NCI-H146 treated with DMSO at 0.1 percent for 48 hours (cell line): Measurements from ENCODE around the gene LYSMD4.

Experiments used
- DNase-seq: peaks from one replicate; lab custom pipeline; 2025; ENCODE audit not compliant: unreplicated experiment; lab: John Stamatoyannopoulos, UW

Gene LYSMD4

DNA sequence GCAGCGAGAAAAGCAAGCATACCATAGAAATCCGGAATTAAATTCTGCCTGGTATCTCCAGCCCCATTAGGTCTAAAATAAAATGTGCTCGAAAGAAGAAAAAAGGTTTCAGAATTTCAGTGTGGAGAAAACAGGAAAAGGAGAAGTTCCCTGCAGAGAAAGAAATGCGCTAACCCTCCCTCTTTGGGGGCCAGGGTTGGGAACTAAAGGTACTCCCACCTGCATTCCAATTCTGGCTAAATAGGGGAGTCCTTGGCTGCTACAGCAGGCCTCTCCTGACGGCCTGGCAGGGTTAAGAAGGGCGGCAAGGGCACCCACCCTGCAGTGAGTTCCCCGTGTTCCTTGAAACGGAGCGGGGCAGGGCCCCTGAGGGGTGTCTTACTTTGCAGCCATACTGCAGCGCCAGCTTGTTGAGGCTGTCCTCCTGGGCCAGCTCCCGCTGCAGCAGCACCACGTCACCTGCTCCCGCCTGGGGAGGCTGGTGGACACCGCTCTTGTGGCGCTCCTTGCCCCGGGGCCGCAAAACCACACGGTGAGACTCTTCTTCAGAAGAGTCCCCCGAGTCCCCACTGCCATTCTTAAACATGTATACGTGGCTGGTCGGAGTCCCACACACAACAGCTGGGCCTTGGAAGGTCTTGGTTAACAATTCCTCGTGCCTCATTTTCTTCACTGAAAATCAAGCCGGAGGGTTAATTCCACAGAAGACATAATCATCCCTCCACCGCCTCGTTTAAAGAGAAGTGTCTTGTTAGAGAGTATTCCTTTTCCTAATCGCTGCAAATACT is 1.7 kb downstream of the LYSMD4 start:
- no peak for DNase-seq

DNA sequence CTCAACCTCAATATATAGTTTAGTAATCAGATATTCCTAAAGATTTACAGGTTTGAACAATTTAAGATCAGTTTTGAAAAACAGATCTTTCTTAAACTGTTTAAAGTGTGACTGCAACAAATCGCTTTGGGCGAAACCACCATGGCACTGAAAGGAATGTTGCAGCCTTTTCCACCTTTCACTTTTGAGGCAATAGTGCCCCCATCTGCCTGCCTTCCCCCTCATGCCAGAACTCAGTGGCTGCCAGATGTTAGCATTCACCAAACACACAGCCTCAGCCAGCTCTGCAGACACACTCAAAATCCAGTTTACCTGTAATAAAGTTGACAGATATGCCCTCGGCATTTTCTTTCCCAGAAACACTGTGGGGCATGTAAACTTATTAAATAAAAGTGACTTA is 3.3 kb downstream of the LYSMD4 start:
- no peak for DNase-seq

DNA sequence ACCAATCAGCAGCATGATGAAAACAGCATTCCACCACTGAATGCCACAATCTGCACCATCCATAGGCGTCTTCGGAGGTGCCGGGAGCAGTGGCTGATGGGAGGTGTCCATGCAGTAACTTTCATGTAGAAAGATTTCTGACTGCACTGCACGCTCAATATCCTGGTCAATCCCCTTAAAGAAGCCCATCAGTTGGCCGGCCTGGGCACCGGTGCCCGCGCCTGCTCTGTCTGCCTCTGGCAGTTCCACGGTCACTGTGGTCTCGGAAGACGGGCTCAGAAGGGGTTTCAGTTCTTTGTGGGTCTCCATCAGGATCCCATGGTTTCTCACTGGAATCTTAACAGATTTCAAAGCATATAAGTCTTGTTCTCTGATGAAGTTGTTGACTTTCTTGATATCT is 3.9 kb downstream of the LYSMD4 start:
- DNase-seq, result no peak

DNA sequence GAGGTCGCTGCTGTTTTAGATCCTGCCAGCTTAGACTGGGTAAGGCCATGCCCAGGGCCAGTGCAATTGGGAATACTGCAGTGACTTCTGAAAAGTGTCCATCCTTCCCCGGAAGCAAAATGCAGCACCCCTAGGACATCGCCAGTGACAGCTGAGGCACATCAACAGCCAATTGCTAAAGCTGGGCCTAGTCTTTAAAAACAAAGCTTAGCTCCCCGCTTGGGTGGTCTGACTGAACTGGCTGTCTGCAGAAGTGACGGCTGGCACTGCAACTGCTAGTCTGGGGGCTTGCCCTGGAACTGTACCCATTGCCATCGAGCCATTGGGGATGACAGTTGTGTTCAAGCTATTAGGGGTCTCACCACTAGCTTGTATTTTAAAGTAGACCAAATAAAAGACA is 4.3 kb downstream of the LYSMD4 start:
- DNase-seq, result no peak

DNA sequence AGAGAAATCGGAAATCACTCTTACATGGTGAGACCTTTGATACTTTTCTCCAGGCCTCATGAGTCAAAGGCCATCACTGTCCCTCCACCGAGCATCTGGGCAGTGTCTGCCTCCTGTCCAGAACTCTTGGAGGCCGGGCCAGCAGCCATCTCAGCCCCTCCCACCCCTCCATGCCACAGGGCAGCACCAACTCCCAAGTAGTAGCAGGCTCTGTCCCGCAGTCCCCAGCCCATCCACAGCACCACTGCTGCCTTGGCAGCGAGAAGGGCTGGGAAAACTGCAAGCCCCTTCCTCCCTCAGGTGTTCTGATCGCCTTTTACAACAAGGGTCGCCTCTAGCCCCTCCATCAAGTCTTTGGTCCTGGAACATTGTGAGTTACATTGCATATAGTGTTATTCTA is 5.5 kb downstream of the LYSMD4 start:
- DNase-seq, result no peak

DNA sequence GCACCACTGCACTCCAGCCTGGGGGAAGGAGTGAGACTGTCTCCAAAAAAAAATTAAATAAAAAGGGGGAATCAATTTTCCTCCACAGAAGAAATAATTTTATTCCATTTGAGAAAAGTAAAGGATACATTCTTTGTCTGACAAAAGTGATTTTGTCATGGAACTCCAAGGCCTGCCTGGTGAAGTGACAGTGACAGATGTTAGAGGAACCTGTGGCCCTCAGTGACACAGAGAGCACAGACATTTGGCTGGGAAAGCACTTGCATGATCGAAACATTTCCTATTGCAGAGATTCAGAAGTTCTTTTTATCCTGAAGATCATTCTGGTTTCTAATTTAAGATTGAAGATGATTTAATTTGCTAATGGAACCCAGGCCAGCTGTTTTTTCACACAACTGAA is 5.9 kb downstream of the LYSMD4 start:
- no peak for DNase-seq

DNA sequence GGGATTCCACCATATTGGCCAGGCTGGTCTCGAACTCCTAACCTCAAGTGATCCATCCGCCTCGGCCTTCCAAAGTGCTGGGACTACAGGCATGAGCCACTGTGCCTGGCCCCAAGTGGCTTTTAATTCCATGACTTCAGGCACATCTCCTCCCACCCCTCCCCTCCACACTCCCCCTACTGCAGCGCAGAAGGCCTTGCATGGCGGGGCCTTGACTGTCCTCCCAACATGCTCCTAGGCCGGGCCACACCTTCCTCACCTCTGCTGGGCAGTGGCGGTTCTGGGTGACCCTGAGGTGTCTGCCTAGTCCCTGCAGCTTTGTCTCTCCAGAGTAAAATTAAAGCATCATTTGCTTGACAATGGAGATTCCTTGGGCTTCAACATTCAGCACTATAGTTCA is 6.9 kb downstream of the LYSMD4 start:
- no peak for DNase-seq

DNA sequence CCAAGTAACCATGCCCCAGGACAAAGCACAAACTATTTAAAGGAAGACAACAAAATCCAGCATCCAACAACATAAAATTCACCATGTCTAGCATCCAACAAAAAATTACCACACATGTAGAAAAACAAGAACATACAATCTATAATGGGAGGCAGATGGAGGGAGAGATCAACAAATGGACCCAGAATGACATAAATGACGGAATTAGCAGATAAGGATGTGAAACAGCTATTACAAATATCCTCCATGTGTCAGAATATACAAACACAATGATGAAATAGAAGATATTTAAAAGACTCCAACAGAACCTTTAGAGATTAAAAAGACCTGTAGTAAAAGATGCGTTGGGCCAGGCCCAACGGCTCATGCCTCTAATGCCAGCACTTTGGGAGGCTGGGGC is 10.8 kb downstream of the LYSMD4 start:
- DNase-seq, result no peak

DNA sequence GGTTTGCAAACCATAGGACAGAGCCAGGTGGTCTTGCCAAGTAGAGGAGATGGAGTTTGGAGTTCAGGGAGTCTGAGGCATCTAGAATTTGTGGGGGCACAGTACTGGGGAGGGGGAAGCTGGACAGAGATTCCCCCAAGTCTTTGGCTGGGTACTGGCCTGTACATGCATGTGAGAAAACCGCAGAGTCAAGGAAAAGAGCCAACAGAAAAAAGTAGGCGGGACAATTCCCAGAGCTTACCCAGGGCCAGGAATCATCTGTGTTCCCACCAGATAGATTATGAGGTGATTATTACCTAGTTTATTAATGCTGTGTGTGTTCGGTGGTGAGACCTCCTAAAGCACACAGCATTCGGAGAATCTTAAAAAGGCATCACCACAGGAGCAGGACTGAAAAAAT is 11.3 kb downstream of the LYSMD4 start:
- no peak for DNase-seq

DNA sequence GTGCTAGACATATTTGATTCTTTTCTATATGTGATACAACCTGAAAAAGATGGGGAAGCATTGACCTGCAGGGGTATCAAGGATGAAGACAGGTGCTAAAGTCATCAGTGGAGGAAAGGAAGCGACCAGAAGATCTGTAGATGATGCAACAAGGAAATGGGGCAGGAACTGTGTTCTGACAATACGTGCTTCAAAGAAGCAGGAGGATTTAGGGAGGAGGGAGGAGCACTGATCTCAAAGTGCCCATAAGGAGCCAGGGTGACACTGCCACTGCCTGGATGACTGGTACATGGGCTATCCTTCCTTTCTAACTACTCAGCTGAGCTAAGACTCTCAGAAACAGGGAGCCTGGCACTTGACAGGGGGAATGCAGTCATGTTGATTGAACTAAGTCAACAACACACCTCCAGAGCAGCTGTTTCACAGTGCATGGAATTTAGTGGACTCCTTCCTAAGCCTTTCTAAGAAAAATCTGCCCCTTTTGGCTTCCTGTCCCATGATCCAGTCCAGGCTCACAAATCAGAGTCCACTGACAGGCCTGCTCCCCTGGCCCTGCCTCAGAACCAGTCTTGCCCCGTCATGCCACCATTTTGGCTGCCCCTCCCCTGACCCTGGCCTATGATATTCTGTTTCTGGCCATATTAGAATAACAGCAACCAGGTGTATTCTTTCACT is 12.0 kb downstream of the LYSMD4 start:
- DNase-seq, result no peak

DNA sequence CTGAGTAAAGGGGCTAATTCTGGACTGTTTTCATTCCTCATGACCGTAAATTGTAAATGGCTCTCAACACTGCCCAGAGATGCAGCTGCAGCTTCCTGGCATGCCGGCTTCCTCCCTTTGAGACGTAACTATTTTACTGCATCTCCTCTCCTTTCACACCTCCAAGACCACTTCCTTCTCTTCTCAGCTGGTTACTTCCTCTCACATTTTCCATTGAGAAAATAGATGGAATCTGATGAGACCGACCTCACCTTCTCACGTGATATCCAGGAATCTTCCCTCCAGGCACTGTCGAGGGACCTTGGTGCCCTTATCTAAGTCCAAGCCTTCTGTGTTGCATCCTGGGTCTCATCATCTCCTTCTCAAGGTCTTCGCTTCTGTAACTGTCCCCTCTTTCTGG is 12.7 kb downstream of the LYSMD4 start:
- DNase-seq, result no peak

DNA sequence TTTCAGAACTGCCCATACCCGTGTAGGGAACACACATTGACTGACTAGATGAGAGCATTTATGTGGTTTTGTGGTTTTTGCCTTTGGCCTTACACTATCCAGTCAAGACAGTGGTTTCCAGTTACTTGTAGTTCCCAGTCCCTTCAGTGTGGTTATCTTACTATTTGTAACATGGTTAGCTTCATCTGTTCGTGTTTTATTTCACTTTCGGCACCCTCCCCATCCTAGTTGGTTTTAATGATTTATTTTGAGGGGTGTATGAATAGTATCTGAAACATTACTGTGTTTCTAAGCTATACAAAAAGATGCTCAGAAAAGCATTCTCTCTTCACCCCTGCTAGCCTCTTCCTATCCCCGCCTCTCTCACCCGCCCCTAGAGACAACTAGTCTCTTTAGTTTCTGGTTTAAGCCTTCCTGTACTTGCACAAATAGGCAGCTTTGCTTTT is 14.1 kb downstream of the LYSMD4 start:
- DNase-seq, result no peak

DNA sequence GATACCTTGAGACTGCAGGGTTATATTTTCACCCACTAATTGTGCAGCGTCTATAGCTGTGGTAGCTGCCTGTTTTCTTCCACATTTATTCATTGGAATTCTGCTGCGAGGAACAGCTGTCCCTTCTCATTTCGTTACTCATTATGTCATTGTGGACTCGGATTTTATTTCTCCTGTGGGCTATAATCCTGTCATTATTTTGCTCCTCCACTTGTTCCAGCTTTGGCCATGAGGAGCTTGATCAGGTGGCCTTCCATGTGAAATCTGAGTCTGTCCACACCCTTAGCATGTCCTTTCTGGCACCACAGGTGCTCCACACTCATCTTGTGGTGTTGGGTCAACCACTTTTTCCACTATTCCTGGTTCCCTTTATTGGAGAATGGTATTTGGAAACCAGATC is 14.8 kb downstream of the LYSMD4 start:
- no peak for DNase-seq

DNA sequence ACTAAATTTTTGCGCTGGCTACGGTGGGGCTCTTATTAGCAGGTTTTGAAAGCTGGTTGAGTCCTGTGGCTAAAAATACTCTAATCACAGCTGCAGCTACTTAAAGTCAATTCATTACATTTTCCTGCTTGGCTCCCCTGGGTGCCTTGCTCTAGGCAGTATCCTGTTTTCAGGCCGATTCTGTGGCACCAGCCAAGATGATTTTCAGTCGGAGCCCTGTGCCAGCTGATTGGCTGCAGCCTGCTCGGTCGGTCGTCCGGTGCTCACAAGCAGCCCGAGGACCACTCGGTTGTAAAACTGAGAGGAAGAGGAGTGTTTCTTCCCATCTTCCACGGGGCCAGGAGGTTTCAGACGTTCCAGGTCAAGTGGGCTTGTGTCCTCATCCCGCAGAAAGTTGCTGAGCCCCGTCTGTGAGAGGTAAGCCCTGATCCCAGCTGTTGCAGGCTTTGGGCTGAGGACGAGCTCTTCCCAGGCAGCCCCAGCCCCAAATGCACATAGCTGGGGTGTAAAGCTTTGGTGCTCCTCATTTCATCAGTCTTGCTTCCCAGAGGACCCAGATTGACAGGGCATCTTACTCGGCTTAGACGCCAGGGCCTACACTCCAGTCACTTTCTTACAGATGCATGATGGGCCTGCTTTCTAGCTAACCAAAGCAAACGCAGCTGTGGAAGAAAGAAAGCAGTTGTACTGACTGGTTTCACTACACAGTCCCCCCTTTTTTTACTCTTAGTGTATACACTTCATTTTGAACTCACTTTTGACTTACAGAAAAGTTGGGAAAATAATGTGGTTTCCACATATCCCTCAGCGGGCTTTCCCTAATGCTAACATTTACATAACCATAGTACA is 15.9 kb downstream of the LYSMD4 start:
- DNase-seq, result no peak

DNA sequence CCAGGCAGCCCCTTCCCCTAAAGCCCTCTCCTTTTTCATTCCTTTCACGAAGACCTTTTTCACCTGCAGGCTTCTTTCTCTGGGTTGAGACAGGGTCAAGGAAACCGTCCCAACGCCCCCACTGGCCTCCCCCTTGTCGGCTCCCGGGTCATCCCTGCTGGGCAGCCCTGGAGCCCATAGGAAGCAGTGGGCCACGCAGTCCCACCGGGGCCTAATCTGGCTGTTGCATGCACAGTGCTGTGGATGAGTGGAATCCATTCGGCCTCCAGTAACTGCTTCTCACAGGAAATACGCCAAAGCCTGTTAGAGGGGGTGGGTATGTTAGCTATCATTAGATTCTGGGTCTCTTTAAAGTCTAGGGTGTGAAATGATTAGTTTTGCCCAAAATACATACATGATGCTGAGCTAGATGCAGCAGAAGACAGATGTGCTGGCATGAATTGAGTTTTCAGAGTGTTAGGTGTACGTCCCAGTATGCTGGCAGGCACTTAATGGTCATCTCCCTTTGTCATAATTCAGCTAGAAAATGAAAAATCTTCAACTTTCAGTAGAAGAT is 16.6 kb downstream of the LYSMD4 start:
- DNase-seq, result no peak

DNA sequence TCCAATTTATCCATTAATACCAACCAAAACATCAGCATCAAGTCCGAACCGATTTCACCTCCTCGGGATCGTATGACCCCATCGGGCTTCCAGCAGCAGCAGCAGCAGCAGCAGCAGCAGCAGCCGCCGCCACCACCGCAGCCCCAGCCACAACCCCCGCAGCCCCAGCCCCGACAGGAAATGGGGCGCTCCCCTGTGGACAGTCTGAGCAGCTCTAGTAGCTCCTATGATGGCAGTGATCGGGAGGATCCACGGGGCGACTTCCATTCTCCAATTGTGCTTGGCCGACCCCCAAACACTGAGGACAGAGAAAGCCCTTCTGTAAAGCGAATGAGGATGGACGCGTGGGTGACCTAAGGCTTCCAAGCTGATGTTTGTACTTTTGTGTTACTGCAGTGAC is 20.8 kb downstream of the LYSMD4 start:
- DNase-seq, result no peak

DNA sequence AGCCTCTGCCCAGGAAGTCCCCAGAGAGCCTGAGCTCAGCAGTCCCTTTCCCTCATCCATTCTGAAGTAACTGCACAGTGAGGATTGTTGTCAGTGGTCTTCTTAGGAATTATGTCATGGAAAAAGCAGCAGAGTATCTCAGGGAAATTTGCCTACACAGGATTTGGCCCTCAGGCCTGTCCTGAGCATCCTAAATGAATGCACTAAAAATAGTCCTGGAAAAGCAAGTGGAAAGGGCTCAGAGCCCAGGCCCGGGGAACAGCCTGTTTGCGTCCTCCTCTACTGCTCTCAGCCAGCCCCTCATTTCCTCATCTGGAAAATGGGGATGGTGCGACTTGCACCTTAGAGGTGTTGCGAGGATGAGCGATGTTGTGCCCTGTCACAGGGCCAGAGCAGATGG is 21.6 kb downstream of the LYSMD4 start:
- no peak for DNase-seq

DNA sequence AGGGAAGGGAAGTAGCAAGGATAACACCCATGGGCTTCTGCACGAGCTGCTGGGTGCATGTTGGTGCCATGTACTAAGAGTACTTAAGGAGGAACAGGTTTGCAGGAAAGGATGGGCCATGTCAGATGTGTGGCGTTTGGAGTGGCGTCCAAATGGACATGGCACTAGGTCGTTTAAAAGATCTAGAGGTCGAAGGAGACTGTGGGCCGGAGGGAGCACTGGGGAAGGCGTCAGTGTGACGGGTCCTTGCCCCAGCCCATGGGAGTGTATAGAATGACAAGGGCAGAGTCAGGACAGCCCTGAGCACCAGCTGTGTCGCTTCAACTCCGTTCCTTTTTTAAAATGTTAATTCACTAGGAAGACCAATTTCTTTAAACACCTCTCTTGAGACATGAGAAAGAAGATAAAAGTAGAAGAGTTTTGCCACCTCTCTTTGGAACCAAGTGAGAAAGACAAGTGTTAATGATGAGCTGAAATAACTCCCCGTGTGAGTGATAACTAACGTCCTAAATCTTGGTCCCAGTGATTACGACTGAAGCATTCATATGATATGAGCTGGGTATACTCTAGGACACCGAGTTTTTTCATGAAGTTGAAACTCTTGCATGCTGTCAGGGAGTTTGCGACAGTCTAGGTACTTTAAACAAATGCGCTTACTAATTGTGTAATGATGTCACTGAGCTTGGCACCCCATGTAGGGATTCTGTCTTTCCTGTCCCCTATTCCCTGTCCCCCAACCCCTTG is 23.8 kb downstream of the LYSMD4 start:
- DNase-seq, result no peak

DNA sequence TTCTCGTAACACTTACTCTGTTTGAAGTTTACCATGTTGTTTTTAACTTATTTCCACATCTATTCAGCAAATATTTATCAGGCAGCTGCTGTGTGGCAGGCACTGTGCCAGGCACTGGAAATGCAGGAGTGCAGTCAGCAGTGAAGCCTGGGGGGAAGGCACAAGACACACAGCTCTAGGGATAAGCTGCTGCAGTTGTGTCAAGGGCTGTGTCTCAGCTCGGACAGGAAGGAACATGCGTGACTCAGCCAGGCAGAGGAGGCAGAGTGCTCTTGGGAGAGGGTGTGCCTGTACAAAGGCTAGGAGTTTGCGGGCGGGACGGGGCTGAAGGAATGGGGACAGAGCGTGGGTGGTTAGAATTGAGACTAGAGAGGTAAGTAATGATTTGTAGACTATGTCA is 24.7 kb downstream of the LYSMD4 start:
- DNase-seq, result no peak

DNA sequence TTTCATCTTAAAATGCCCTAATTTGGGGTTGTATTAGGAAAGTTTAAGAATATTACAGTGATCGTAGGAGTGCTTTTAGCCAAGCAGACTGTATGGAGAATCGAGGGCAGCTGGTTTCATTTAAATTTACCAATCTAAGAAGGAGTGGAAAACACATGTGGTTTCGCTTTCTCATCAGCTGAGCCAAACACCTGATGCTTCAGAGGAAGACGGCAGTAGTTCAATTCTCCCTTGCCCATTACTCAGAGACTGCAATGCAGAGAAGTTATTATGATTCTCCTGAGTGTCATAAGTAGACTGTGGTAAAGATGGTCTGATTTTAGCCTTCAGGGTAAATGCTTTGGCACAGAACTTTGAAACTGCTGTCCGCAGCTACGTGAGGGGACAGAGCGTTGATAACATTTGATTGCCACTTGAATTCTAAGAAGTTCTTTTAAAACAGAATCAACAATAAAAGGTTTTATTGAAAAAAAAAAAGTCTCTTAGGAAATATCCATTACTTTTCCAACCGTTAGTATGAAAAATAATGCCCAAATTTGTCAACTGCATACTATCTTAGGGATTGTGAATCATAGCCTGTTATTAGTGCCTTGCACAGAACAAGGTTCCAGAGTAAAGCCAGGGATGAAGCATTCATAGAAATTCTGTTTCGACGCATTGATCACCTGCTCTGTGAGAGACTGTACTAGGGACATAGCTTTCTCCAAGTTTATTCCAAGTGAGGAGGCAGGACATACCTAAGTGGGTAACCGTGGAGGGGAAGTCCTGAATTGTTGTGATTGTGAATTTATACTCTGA is 25.6 kb downstream of the LYSMD4 start:
- DNase-seq, result no peak
